ENCODE data around the gene ZNF808.
"Not testable (repeated sequence)": the region's sequence is repeated elsewhere in the genome, so short reads cannot be mapped to it uniquely, and the experiment has no call there.

ZNF808 gene

GRCh38 chr19:52507266-52507665 lies 20.2 kb upstream of the ZNF808 start:
- Histone ChIP-seq H3K4me3 (ENCODE audit: low read depth, low read length) (no peak overlapping the region), H3K27ac (ENCODE audit: low read depth, low read length) (no peak overlapping the region), H3K79me2 (ENCODE audit: control insufficient read depth, insufficient read depth, low read length, unreplicated experiment) (no peaks in the 10 kb centered on the region), H3K36me3 (ENCODE audit: insufficient read depth, low read length) (0 out of 2 replicates have a peak, but pooled peaks cover 3% of the 10 kb centered on the region), H3K4me1 (ENCODE audit: control insufficient read depth, insufficient read depth, low read length, unreplicated experiment) (no peaks in the 10 kb centered on the region), H3K27me3 (ENCODE audit: insufficient read depth, low read length) (no peaks in the 10 kb centered on the region), H2AFZ (ENCODE audit: low read length, unreplicated experiment) (no peak overlapping the region)

- Histone ChIP-seq H2AFZ (ENCODE audit: low read length, unreplicated experiment) (no peak overlapping the region), H3K4me1 (ENCODE audit: control insufficient read depth, insufficient read depth, low read length, unreplicated experiment) (no peaks in the 10 kb centered on the region), H3K4me3 (ENCODE audit: low read depth, low read length) (no peak overlapping the region), H3K27me3 (ENCODE audit: insufficient read depth, low read length) (no peaks in the 10 kb centered on the region), H3K36me3 (ENCODE audit: insufficient read depth, low read length) (no peaks in the 10 kb centered on the region), H3K27ac (ENCODE audit: low read depth, low read length) (no peak overlapping the region), H3K79me2 (ENCODE audit: control insufficient read depth, insufficient read depth, low read length, unreplicated experiment) (no peaks in the 10 kb centered on the region)
Measured at GRCh38 chr19:52516191-52516590, 11.3 kb upstream of the ZNF808 start.

DNA sequence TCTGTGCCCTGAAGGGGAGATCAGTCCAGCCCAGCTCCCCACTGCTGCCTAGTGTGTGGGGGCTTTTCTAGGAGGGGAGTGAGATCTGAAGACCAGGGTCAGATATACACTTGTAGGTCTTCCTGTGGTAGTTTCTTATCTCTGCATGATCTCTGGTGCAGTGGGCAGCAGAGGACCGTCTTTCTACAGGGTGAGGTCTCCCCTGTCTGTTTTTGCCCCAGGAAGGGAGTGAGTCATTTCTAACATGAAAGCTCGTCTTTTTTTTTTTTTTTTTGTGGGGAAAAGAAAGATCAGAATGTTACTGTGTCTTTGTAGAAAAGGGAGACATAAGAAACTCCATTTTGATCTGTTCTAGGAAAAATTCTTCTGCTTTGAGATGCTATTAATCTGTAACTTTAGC lies 8.8 kb upstream of the ZNF808 start:
- no peaks in the 10 kb centered on the region for H3K4me1 ChIP-seq (ENCODE audit: control insufficient read depth, insufficient read depth, low read length, unreplicated experiment)
- H3K4me3 ChIP-seq (ENCODE audit: low read depth, low read length) = no peak overlapping the region
- H3K27me3 ChIP-seq (ENCODE audit: insufficient read depth, low read length) = no peaks in the 10 kb centered on the region
- no peaks in the 10 kb centered on the region for H3K79me2 ChIP-seq (ENCODE audit: control insufficient read depth, insufficient read depth, low read length, unreplicated experiment)
- H2AFZ ChIP-seq (ENCODE audit: low read length, unreplicated experiment) = no peak overlapping the region
- no peak overlapping the region for H3K27ac ChIP-seq (ENCODE audit: low read depth, low read length)
- no peaks in the 10 kb centered on the region for H3K36me3 ChIP-seq (ENCODE audit: insufficient read depth, low read length)

- not testable (repeated sequence) for H3K79me2 ChIP-seq (ENCODE audit: control insufficient read depth, insufficient read depth, low read length, unreplicated experiment); H3K27ac ChIP-seq (ENCODE audit: low read depth, low read length)
Measured at GRCh38 chr19:52519175-52519574, 8.3 kb upstream of the ZNF808 start.

DNA sequence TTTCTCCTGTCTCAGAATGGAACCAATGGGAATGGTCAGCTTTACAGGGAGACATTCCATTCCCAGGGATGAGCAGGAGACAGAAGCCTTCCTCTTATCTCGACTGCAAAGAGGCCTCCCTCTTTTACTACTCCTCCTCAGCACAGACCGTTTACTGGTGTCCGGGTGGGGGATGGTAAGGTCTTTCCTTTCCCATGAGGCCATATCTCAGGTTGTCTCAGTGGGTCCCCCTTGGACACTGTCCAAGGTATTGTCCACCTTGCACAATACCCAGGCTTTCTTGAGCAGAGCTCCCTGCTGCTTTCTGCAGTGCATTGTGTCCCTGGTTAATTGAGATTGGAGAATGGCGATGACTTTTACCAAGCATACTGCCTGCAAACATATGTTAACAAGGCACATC lies 7.5 kb upstream of the ZNF808 start:
- no peaks in the 10 kb centered on the region for H3K27me3 ChIP-seq (ENCODE audit: insufficient read depth, low read length)
- H3K79me2 ChIP-seq (ENCODE audit: control insufficient read depth, insufficient read depth, low read length, unreplicated experiment) = no peaks in the 10 kb centered on the region
- H3K36me3 ChIP-seq (ENCODE audit: insufficient read depth, low read length) = no peaks in the 10 kb centered on the region
- H2AFZ ChIP-seq (ENCODE audit: low read length, unreplicated experiment) = no peak overlapping the region
- no peak overlapping the region for H3K27ac ChIP-seq (ENCODE audit: low read depth, low read length)
- H3K4me3 ChIP-seq (ENCODE audit: low read depth, low read length) = no peak overlapping the region
- H3K4me1 ChIP-seq (ENCODE audit: control insufficient read depth, insufficient read depth, low read length, unreplicated experiment) = no peaks in the 10 kb centered on the region

More at GRCh38 chr19:52519175-52519574, 8.3 kb upstream of the ZNF808 start:
- H3K4me1 ChIP-seq (ENCODE audit: control insufficient read depth, insufficient read depth, low read length, unreplicated experiment); H3K4me3 ChIP-seq (ENCODE audit: low read depth, low read length); H3K36me3 ChIP-seq (ENCODE audit: insufficient read depth, low read length); H3K27me3 ChIP-seq (ENCODE audit: insufficient read depth, low read length); H2AFZ ChIP-seq (ENCODE audit: low read length, unreplicated experiment): not testable (repeated sequence)

- Histone ChIP-seq H3K36me3 (ENCODE audit: insufficient read depth, low read length) (no peaks in the 10 kb centered on the region), H3K27me3 (ENCODE audit: insufficient read depth, low read length) (no peaks in the 10 kb centered on the region), H3K79me2 (ENCODE audit: control insufficient read depth, insufficient read depth, low read length, unreplicated experiment) (no peaks in the 10 kb centered on the region), H3K27ac (ENCODE audit: low read depth, low read length) (no peak overlapping the region), H3K4me3 (ENCODE audit: low read depth, low read length) (no peak overlapping the region), H3K4me1 (ENCODE audit: control insufficient read depth, insufficient read depth, low read length, unreplicated experiment) (no peaks in the 10 kb centered on the region), H2AFZ (ENCODE audit: low read length, unreplicated experiment) (no peak overlapping the region)
Measured at GRCh38 chr19:52522551-52522950, 4.9 kb upstream of the ZNF808 start.

DNA sequence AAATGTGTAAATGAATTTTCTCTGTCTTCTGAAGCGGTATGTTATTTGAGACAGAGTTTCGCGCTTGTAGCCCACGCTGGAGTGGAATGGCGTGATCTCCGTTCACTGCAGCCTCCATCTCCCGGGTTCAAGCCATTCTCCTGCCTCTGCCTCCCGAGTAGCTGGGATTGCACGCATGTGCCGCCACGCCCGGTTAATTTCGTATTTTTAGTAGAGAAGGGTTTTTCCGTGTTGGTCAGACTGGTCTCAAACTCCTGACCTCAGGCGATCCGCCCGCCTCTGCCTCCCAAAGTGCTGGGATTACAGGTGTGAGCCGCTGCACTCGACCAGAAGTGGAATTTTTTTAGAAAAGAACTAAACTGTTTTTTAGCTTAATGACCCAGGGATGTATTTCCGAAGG lies 3.4 kb upstream of the ZNF808 start:
- Histone ChIP-seq H3K27ac (ENCODE audit: low read depth, low read length) (no peak overlapping the region), H3K36me3 (ENCODE audit: insufficient read depth, low read length) (no peaks in the 10 kb centered on the region), H3K27me3 (ENCODE audit: insufficient read depth, low read length) (no peaks in the 10 kb centered on the region), H3K79me2 (ENCODE audit: control insufficient read depth, insufficient read depth, low read length, unreplicated experiment) (peaks cover 13% of the 10 kb centered on the region), H3K4me3 (ENCODE audit: low read depth, low read length) (no peak overlapping the region), H2AFZ (ENCODE audit: low read length, unreplicated experiment) (no peak overlapping the region), H3K4me1 (ENCODE audit: control insufficient read depth, insufficient read depth, low read length, unreplicated experiment) (peaks cover 5% of the 10 kb centered on the region)

- Histone ChIP-seq H2AFZ (ENCODE audit: low read length, unreplicated experiment) (peak overlapping the region; percentile 85), H3K27me3 (ENCODE audit: insufficient read depth, low read length) (no peaks in the 10 kb centered on the region), H3K79me2 (ENCODE audit: control insufficient read depth, insufficient read depth, low read length, unreplicated experiment) (peaks cover 19% of the 10 kb centered on the region), H3K4me1 (ENCODE audit: control insufficient read depth, insufficient read depth, low read length, unreplicated experiment) (peaks cover 5% of the 10 kb centered on the region), H3K27ac (ENCODE audit: low read depth, low read length) (peak overlapping the region; percentile 70; the same call in 1 of the 2 replicates), H3K4me3 (ENCODE audit: low read depth, low read length) (peak overlapping the region; percentile 95), H3K36me3 (ENCODE audit: insufficient read depth, low read length) (no peaks in the 10 kb centered on the region)
Measured at GRCh38 chr19:52527956-52528351, 486 bp downstream of the ZNF808 start.

GRCh38 chr19:52532480-52532879 lies 5.0 kb downstream of the ZNF808 start:
- H3K36me3 ChIP-seq (ENCODE audit: insufficient read depth, low read length) = no peaks in the 10 kb centered on the region
- peaks cover 23% of the 10 kb centered on the region for H3K79me2 ChIP-seq (ENCODE audit: control insufficient read depth, insufficient read depth, low read length, unreplicated experiment)
- no peak overlapping the region for H3K4me3 ChIP-seq (ENCODE audit: low read depth, low read length)
- no peaks in the 10 kb centered on the region for H3K27me3 ChIP-seq (ENCODE audit: insufficient read depth, low read length)
- H3K27ac ChIP-seq (ENCODE audit: low read depth, low read length) = no peak overlapping the region
- peaks cover 5% of the 10 kb centered on the region for H3K4me1 ChIP-seq (ENCODE audit: control insufficient read depth, insufficient read depth, low read length, unreplicated experiment)
- H2AFZ ChIP-seq (ENCODE audit: low read length, unreplicated experiment) = no peak overlapping the region

DNA sequence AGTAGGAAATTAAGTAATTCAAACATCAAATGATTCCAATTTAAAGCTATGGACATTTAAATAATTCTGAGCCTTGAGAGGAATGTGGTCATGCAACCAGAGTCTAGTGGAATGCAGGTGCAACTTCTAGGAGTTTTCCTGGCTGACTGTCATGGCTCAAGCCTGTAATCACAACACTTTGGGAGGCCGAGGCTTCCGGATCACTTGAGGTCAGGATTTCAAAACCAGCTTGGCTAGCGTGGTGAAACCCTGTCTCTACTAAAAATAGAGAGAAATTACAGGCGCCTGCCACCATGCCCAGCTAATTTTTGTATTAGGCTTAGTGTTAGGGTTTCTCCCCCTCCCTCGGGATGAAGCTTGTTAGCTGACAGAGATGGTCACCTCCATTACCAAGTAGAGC lies 6.4 kb downstream of the ZNF808 start:
- Histone ChIP-seq H3K27me3 (ENCODE audit: insufficient read depth, low read length) (no peaks in the 10 kb centered on the region), H3K4me1 (ENCODE audit: control insufficient read depth, insufficient read depth, low read length, unreplicated experiment) (no peaks in the 10 kb centered on the region), H2AFZ (ENCODE audit: low read length, unreplicated experiment) (no peak overlapping the region), H3K4me3 (ENCODE audit: low read depth, low read length) (no peak overlapping the region), H3K79me2 (ENCODE audit: control insufficient read depth, insufficient read depth, low read length, unreplicated experiment) (peaks cover 12% of the 10 kb centered on the region), H3K36me3 (ENCODE audit: insufficient read depth, low read length) (no peaks in the 10 kb centered on the region), H3K27ac (ENCODE audit: low read depth, low read length) (no peak overlapping the region)

GRCh38 chr19:52535385-52535770 lies 7.9 kb downstream of the ZNF808 start:
- Histone ChIP-seq H3K79me2 (ENCODE audit: control insufficient read depth, insufficient read depth, low read length, unreplicated experiment) (peaks cover 12% of the 10 kb centered on the region), H3K4me3 (ENCODE audit: low read depth, low read length) (peak overlapping the region; percentile 85)
- H3K4me1 ChIP-seq (ENCODE audit: control insufficient read depth, insufficient read depth, low read length, unreplicated experiment); H3K36me3 ChIP-seq (ENCODE audit: insufficient read depth, low read length); H3K27ac ChIP-seq (ENCODE audit: low read depth, low read length); H3K27me3 ChIP-seq (ENCODE audit: insufficient read depth, low read length); H2AFZ ChIP-seq (ENCODE audit: low read length, unreplicated experiment): not testable (repeated sequence)

All from ACC112 (cell line).